KG1 (cell line): Measurements from ENCODE around the gene SYNPR.
"Not testable (repeated sequence)": the region's sequence is repeated elsewhere in the genome, so short reads cannot be mapped to it uniquely, and the experiment has no call there.

Experiments
- DNase-seq: peaks from one replicate; lab custom pipeline; 2025; lab: John Stamatoyannopoulos, UW

The SYNPR gene

GRCh38 chr3:63624941-63625560 is 346.9 kb downstream of the SYNPR start:
- DNase-seq = no peak

GRCh38 chr3:63631670-63632069 is 353.6 kb downstream of the SYNPR start:
- DNase-seq = no peak

- DNase-seq = no peak
Measured at GRCh38 chr3:63635186-63635585, 357.1 kb downstream of the SYNPR start.

- no peak for DNase-seq
Measured at GRCh38 chr3:63639806-63640205, 361.7 kb downstream of the SYNPR start.

GRCh38 chr3:63642488-63642887 is 364.4 kb downstream of the SYNPR start:
- no peak for DNase-seq

- no peak for DNase-seq
Measured at GRCh38 chr3:63644212-63644797, 366.2 kb downstream of the SYNPR start.

- DNase-seq = not testable (repeated sequence)
Measured at GRCh38 chr3:63644928-63645781, 367.0 kb downstream of the SYNPR start.

- DNase-seq = no peak
Measured at GRCh38 chr3:63652066-63652725, 374.1 kb downstream of the SYNPR start, which contains the start of gene SNTN. Gene SNTN, plus strand, starts transcription at chr3:63652675. Its CDS starts 13 bp downstream, at chr3:63652688.

- no peak for DNase-seq
Measured at GRCh38 chr3:63654211-63654610, 376.1 kb downstream of the SYNPR start.

- DNase-seq = no peak
Measured at GRCh38 chr3:63654931-63655330, 376.8 kb downstream of the SYNPR start.

- no peak for DNase-seq
Measured at GRCh38 chr3:63655519-63655918, 377.4 kb downstream of the SYNPR start.

GRCh38 chr3:63656786-63657185 is 378.7 kb downstream of the SYNPR start:
- no peak for DNase-seq

GRCh38 chr3:63661242-63661641 is 383.1 kb downstream of the SYNPR start:
- DNase-seq = no peak

GRCh38 chr3:63662011-63662410 is 383.9 kb downstream of the SYNPR start:
- no peak for DNase-seq

- no peak for DNase-seq
Measured at GRCh38 chr3:63662500-63662899, 384.4 kb downstream of the SYNPR start.
